GM12878 (cell line): ENCODE data around the gene TNFSF11. TPM values are rescaled to one million over a fixed set of nuclear protein-coding genes. Genes with fewer than 3 reads are reported as not detected.

Experiments
- ATAC-seq: fragments of 200-7000 bp; cut with Tn5 transposase; 3 replicates; pipeline ENCODE4 v1.9.1; 2020; ENCODE audit warnings: mild to moderate bottlenecking, moderate library complexity
- BruUV-seq: library from RNA; stranded (reverse); fragments of 400-500 nt; replicated peaks from 2 replicates; lab custom pipeline; 2021; lab: Mats Ljungman, UMichigan
- CTCF ChIA-PET: fragments of 300-600 bp; sonication (Branson Sonifier 250); formaldehyde crosslinking; extraction: SDS; loops from one replicate; lab custom pipeline; 2021; ENCODE audit warnings: inconsistent platforms; lab: Yijun Ruan, JAX
- POLR2A ChIA-PET: fragments of 350-600 bp; formaldehyde crosslinking; extraction: SDS; loops from one replicate; lab custom pipeline; 2021; ENCODE audit warnings: inconsistent platforms; lab: Charles Lee
- RAD21 ChIA-PET: fragments of 300-600 bp; sonication (Branson Sonifier 250); formaldehyde crosslinking; loops from one replicate; lab custom pipeline; 2023; ENCODE audit warnings: antibody characterized with exemption; ENCODE audit not compliant: unreplicated experiment; lab: Charles Lee
- SMC1A ChIA-PET: fragments of 300-600 bp; sonication (Branson Sonifier 250); formaldehyde crosslinking; loops from one replicate; lab custom pipeline; 2023; ENCODE audit not compliant: unreplicated experiment, uncharacterized antibody; lab: Charles Lee
- DNase-seq: peaks from one replicate; pipeline ENCODE4 v3.0.0-alpha.2; 2011; ENCODE audit warnings: low read depth, low spot score
- FAIRE-seq: peaks from 3 replicates; lab custom pipeline; 2011; peaks lifted over from hg19 to GRCh38; lab: Jason Lieb, UNC
- H2AFZ ChIP-seq: 2 replicates; pipeline ENCODE4 v1.6.0; 2011; ENCODE audit warnings: low read depth, low read length, control low read depth; ENCODE audit not compliant: control insufficient read depth
- H3K27ac ChIP-seq: 2 replicates; pipeline ENCODE4 v1.5.1; 2011; ENCODE audit warnings: control low read depth; ENCODE audit not compliant: control insufficient read depth, insufficient read depth
- H3K27me3 ChIP-seq, 2 experiments: replicated peaks in 1 of 2; 2 replicates each; pipeline versions ENCODE4 v1.6.0 to v1.6.1; 2011; ENCODE audit warnings: low read length in 1 of 2; ENCODE audit not compliant: control insufficient read depth in 2 of 2, insufficient read depth in 2 of 2
- H3K36me3 ChIP-seq, 2 experiments: 2 replicates each; pipeline ENCODE4 v1.5.1; 2011; ENCODE audit warnings: low read length in 1 of 2; ENCODE audit not compliant: control insufficient read depth in 2 of 2, insufficient read depth in 2 of 2
- H3K4me1 ChIP-seq: 2 replicates; pipeline ENCODE4 v1.6.1; 2011; ENCODE audit warnings: mild to moderate bottlenecking, low read length, moderate library complexity, mixed read lengths; ENCODE audit not compliant: control insufficient read depth, insufficient read depth
- H3K4me2 ChIP-seq: 2 replicates; pipeline ENCODE4 v1.6.0; 2011; ENCODE audit warnings: control low read depth; ENCODE audit not compliant: control insufficient read depth, insufficient read depth
- H3K4me3 ChIP-seq: fragments of 200-600 bp; sonication (generic); 2 replicates; pipeline ENCODE4 v1.5.1; 2016
- H3K79me2 ChIP-seq: 2 replicates; pipeline ENCODE4 v1.6.0; 2011; ENCODE audit warnings: low read length; ENCODE audit not compliant: control insufficient read depth, insufficient read depth
- H3K9ac ChIP-seq: 2 replicates; pipeline ENCODE4 v1.8.0; 2011; ENCODE audit warnings: low read length, control low read depth, mixed read lengths; ENCODE audit not compliant: control insufficient read depth, insufficient read depth
- H3K9me3 ChIP-seq: replicated peaks from 3 replicates; pipeline ENCODE4 v1.5.1; 2011; ENCODE audit warnings: mild to moderate bottlenecking, low read length; ENCODE audit not compliant: control insufficient read depth, insufficient read depth
- H4K20me1 ChIP-seq: 2 replicates; pipeline ENCODE4 v1.6.0; 2011; ENCODE audit not compliant: control insufficient read depth, insufficient read depth
- BCL3 ChIP-seq: IDR thresholded peaks from 2 replicates; pipeline ENCODE4 v1.6.1; 2011; ENCODE audit warnings: borderline replicate concordance, low read depth, mild to moderate bottlenecking, moderate library complexity, low read length; ENCODE audit not compliant: insufficient read depth, poor library complexity, severe bottlenecking
- CEBPB ChIP-seq, 2 experiments: fragments of 150-350 bp in 1 of 2; IDR thresholded peaks; 2 replicates each; pipeline ENCODE4 v1.6.1; 2012 to 2014; ENCODE audit warnings: low read depth in 2 of 2, low read length in 2 of 2, borderline replicate concordance in 1 of 2, inconsistent platforms in 1 of 2
- CHD4 ChIP-seq: fragments of 200-600 bp; sonication (generic); IDR thresholded peaks from 2 replicates; pipeline ENCODE4 v1.6.1; 2016; ENCODE audit warnings: mild to moderate bottlenecking
- MTA3 ChIP-seq: IDR thresholded peaks from 2 replicates; pipeline ENCODE4 v1.6.1; 2012; ENCODE audit warnings: low read length, inconsistent platforms, borderline replicate concordance
- SRF ChIP-seq, 2 experiments: IDR thresholded peaks; 2 replicates each; pipeline ENCODE4 v1.6.1; 2011; ENCODE audit warnings: low read depth in 2 of 2, low read length in 2 of 2, mild to moderate bottlenecking in 1 of 2, moderate library complexity in 1 of 2
- SUPT20H ChIP-seq: IDR thresholded peaks from 2 replicates; pipeline ENCODE4 v1.6.1; 2011; ENCODE audit warnings: low read depth, mild to moderate bottlenecking, low read length, moderate library complexity, borderline replicate concordance; ENCODE audit not compliant: control insufficient read depth
- TAF1 ChIP-seq: IDR thresholded peaks from 2 replicates; pipeline ENCODE4 v1.6.1; 2011; ENCODE audit warnings: mild to moderate bottlenecking, low read depth, low read length, borderline replicate concordance
- WGBS: methylation state at CpG from one replicate; pipeline ENCODE4 v1.1.6; 2016; ENCODE audit warnings: low lambda C conversion rate; ENCODE audit not compliant: insufficient replicate concordance, insufficient coverage; ENCODE audit errors: missing lambda C conversion rate; 5-methylcytosine and 5-hydroxymethylcytosine counted together
- in situ Hi-C: fragments of 300-500 bp; cut with MboI; formaldehyde crosslinking; loops from 9 replicates; pipeline ENCODE4 v1.14.3; 2018; ENCODE audit warnings: mixed read lengths
- intact Hi-C: fragments of 100-400 bp; cut with micrococcal nuclease; formaldehyde crosslinking; loops from one replicate; pipeline ENCODE4 v1.14.2; 2022; ENCODE audit not compliant: unreplicated experiment
- polyA plus RNA-seq, 11 experiments: library from polyadenylated mRNA; depleted of rRNA in 4 of 11; unstranded in 6 of 11; stranded (reverse) in 5 of 11; fragments of >200 nt; fragmentation: Nextera tagmentation in 4 of 11; fragmentation: Illumina TruSeq in 1 of 11; extraction: Ambion mirVana in 4 of 11; extraction: Trizol in 1 of 11; gene quantifications; 1 replicate in 1 of 11; 2 replicates in 10 of 11; pipeline versions ENCODE4 v1.2.1 to v1.2.3, GENCODE V29; 2011 to 2016; ENCODE audit warnings: inconsistent platforms in 2 of 11, missing spikeins in 2 of 11, low read depth in 1 of 11
- total RNA-seq, 4 experiments: library from RNA; depleted of rRNA in 3 of 4; stranded (reverse); fragments of >200 nt in 3 of 4; fragmentation: Illumina TruSeq in 1 of 4; extraction: Trizol in 1 of 4; gene quantifications; 2 replicates each; pipeline versions ENCODE4 v1.2.1 to v1.2.3, GENCODE V29; 2013 to 2021

Gene TNFSF11
- total and polyA plus RNA-seq, 10 of the 15 experiments (the other 5 are each of a cell fraction or from before 2014, with no cell fraction given), result 0.86 to 14.8 (median 10.0) TPM

- no TSS peak for BruUV-seq
- H3K4me3 ChIP-seq, result no peak overlapping the region
- ATAC-seq (no peak), FAIRE-seq (no peak), DNase-seq (no peak)
- no peaks in the 10 kb centered on the region for H3K9me3 ChIP-seq
- no peaks in the 10 kb centered on the region for H3K4me1 ChIP-seq
- H3K36me3 ChIP-seq, result no peaks in the 10 kb centered on the region
- ChIA-PET RAD21 (no interaction called here), SMC1A (no interaction called here), POLR2A (no interaction called here), CTCF (no interaction called here)
- H4K20me1 ChIP-seq, result no peaks in the 10 kb centered on the region
- H3K79me2 ChIP-seq, result no peaks in the 10 kb centered on the region
- no peak overlapping the region for H2AFZ ChIP-seq
- no peaks in the 10 kb centered on the region for H3K27me3 ChIP-seq
- H3K27ac ChIP-seq, result no peak overlapping the region
- H3K4me2 ChIP-seq, result no peak overlapping the region
- 43% methylated on average over 3 of the region's 3 CpGs for WGBS
- H3K9ac ChIP-seq, result no peak overlapping the region
- intact Hi-C loops (no loop called here), in situ Hi-C loops (no loop called here)
- TF ChIP-seq SRF (IDR thresholded peaks at IDR 0.05; ENCODE audit: low read depth in 2 of 2, low read length in 2 of 2), result no peak
- TF ChIP-seq TAF1, result no peak
- TF ChIP-seq CHD4, result no peak
- TF ChIP-seq CEBPB (IDR thresholded peaks at IDR 0.05; ENCODE audit: borderline replicate concordance in 1 of 2, low read depth in 2 of 2, low read length in 2 of 2), result no peak
- TF ChIP-seq SUPT20H, result no peak
- no peak for TF ChIP-seq MTA3
- no peak for TF ChIP-seq BCL3
Measured at GRCh38 chr13:42650506-42650905, 76.6 kb downstream of the TNFSF11 start.
